HL-60 (cell line): ENCODE results near the gene CCDC106.

Source experiments
- DNase-seq, 2 experiments: peaks; one replicate each; pipeline ENCODE4 v3.0.0-alpha.2; 2010 to 2020; ENCODE audit warnings: low read depth in 1 of 2, low spot score in 1 of 2
- H3K27ac ChIP-seq: fragments of 250-450 bp; sonication (Bioruptor Pico); replicated peaks from 2 replicates; pipeline ENCODE4 v1.5.1; 2020; ENCODE audit warnings: mild to moderate bottlenecking, moderate library complexity
- H3K27me3 ChIP-seq: fragments of 250-450 bp; sonication (Bioruptor Pico); 2 replicates; pipeline ENCODE4 v1.5.1; 2021; ENCODE audit warnings: mild to moderate bottlenecking, moderate library complexity; ENCODE audit not compliant: insufficient read depth, poor library complexity, severe bottlenecking
- H3K4me3 ChIP-seq: replicated peaks from 2 replicates; pipeline ENCODE4 v1.5.1; 2011; ENCODE audit warnings: mild to moderate bottlenecking, control low read depth, low read length; ENCODE audit not compliant: insufficient read depth
- GABPA ChIP-seq: IDR thresholded peaks from 2 replicates; pipeline ENCODE4 v1.6.1; 2012; ENCODE audit warnings: low read depth
- POLR2AphosphoS5 ChIP-seq: IDR thresholded peaks from 2 replicates; pipeline ENCODE4 v1.6.1; 2012; ENCODE audit warnings: low read depth
- SPI1 ChIP-seq: IDR thresholded peaks from 2 replicates; pipeline ENCODE4 v1.6.1; 2012; ENCODE audit warnings: low read depth, mild to moderate bottlenecking, borderline replicate concordance
- long read RNA-seq: library from polyadenylated mRNA; unstranded; transcript quantifications from one replicate; pipeline ENCODE4 v2.0.0, GENCODE V29; 2020
- TF ChIP-seq, protein P1 (sequence below): IDR thresholded peaks from one replicate; pipeline ENCODE4 v1.5.1; 2011; ENCODE audit warnings: low read length, control low read depth, inconsistent platforms; ENCODE audit not compliant: insufficient read depth
- TF ChIP-seq, protein P2 (sequence below): IDR thresholded peaks from 2 replicates; pipeline ENCODE4 v1.6.1; 2012; ENCODE audit warnings: low read depth; ENCODE audit not compliant: insufficient replicate concordance

Gene CCDC106
- long read RNA-seq, transcript CCDC106-201 (6 exons, 1,546 nt): major isoform, 13 of 18 reads
- long read RNA-seq, partial matches to known transcripts: 0 of 18 reads
- long read RNA-seq, other reads (novel, unspliced or antisense): 0 of 18 reads

DNA sequence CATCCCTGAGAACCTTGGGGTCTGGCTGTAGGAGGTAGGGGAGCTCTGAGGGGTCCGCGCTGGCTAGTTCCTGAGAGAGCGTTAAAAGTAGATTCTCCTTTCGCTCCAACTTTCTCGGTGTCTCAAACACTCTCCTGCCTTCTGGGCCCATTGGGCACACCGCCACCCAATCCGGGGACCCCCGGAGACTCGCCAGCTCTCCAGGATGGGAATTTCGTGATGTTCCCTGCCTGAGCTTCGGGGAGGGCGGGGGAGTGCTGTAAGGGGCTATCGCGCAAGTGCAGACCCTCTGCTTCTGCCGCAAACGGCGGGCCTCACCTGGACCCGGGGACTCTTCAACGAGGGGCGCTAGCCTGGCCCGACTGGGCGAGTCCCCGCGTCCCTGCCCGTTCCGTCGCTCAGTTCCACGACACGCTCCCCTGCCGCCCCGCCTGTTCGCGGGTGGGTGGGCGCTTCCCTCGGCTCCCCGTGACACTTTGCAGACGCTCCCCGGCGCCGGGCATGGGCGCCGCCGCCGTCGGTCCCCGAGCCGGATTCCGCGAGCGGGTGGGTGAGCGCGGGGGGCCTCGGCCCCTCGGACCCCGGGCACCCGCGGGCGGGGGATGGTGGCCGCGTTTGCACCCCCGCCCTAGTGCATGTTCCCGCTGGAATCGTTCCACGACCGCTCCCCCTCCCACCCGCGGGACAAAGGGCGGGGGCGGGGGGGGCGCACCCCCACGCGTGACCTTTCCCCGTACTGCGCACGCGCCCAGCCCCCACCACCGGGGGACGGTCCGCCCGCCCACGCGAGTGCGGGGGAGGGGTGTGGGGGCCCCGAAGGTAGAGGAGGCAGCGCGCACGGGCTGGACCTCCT is at the start of gene CCDC106:
TSS of gene CCDC106 (plus strand) at position 481 of the 853 bp plus-strand sequence. CDS start 835 bp downstream, outside the sequence.
- Histone ChIP-seq H3K27me3 (no peaks in the 10 kb centered on the region), H3K4me3 (peak within 1 kb of the TSS; percentile 77), H3K27ac (peak within 1 kb of the TSS; percentile 83)
- no peak for TF ChIP-seq GABPA
- TF ChIP-seq SPI1: no peak
- TF ChIP-seq, protein P1, sequence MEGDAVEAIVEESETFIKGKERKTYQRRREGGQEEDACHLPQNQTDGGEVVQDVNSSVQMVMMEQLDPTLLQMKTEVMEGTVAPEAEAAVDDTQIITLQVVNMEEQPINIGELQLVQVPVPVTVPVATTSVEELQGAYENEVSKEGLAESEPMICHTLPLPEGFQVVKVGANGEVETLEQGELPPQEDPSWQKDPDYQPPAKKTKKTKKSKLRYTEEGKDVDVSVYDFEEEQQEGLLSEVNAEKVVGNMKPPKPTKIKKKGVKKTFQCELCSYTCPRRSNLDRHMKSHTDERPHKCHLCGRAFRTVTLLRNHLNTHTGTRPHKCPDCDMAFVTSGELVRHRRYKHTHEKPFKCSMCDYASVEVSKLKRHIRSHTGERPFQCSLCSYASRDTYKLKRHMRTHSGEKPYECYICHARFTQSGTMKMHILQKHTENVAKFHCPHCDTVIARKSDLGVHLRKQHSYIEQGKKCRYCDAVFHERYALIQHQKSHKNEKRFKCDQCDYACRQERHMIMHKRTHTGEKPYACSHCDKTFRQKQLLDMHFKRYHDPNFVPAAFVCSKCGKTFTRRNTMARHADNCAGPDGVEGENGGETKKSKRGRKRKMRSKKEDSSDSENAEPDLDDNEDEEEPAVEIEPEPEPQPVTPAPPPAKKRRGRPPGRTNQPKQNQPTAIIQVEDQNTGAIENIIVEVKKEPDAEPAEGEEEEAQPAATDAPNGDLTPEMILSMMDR: no peak
- TF ChIP-seq POLR2AphosphoS5: no peak
- TF ChIP-seq, protein P2, sequence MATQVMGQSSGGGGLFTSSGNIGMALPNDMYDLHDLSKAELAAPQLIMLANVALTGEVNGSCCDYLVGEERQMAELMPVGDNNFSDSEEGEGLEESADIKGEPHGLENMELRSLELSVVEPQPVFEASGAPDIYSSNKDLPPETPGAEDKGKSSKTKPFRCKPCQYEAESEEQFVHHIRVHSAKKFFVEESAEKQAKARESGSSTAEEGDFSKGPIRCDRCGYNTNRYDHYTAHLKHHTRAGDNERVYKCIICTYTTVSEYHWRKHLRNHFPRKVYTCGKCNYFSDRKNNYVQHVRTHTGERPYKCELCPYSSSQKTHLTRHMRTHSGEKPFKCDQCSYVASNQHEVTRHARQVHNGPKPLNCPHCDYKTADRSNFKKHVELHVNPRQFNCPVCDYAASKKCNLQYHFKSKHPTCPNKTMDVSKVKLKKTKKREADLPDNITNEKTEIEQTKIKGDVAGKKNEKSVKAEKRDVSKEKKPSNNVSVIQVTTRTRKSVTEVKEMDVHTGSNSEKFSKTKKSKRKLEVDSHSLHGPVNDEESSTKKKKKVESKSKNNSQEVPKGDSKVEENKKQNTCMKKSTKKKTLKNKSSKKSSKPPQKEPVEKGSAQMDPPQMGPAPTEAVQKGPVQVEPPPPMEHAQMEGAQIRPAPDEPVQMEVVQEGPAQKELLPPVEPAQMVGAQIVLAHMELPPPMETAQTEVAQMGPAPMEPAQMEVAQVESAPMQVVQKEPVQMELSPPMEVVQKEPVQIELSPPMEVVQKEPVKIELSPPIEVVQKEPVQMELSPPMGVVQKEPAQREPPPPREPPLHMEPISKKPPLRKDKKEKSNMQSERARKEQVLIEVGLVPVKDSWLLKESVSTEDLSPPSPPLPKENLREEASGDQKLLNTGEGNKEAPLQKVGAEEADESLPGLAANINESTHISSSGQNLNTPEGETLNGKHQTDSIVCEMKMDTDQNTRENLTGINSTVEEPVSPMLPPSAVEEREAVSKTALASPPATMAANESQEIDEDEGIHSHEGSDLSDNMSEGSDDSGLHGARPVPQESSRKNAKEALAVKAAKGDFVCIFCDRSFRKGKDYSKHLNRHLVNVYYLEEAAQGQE: no peak
- DNase-seq: peak; percentile 47 to 62

DNA sequence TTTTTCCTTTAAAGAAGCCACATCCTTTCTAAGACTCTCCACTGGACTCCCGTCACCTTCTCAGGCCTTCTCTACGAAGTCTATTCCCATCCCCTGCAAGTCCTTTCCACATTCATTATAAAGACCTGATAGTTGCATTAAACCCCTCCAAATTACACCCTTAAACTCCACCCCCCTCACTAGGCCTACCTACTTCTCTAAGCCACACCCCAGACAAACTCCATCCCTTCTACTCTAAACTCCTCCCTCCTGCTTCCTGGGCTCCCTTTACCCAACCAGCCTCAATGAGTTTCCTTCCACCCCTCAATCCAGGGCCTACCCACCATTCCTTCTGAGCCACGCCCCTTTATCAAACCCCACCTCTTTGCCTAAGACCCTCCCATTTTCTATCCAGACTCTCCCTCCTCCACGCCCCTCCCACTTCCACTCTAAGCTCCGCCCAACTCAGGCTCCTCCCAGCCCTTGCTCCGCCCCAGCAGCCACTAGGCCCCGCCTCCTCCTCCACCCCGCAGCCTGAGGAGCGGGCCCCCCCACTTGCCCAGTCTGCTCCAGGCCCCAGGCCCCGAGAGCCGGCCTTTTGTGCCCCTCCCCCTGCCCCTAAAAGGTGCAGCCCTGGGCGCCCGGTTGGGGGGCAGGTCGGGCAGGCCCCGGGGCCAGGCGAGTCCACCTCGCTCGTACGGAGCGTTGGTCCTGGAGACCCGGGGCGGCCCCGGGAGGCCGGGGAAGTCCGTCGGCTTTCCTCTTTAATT is 49.1 kb upstream of the CCDC106 start:
- peak; percentile 31; the same call in 1 of the 2 replicates for TF ChIP-seq SPI1
- TF ChIP-seq POLR2AphosphoS5: no peak
- no peaks in the 10 kb centered on the region for H3K27me3 ChIP-seq
- peak overlapping the region; percentile 65 for H3K4me3 ChIP-seq
- peak; percentile 89 to 93 for DNase-seq
- peak overlapping the region; percentile 97 for H3K27ac ChIP-seq

DNA sequence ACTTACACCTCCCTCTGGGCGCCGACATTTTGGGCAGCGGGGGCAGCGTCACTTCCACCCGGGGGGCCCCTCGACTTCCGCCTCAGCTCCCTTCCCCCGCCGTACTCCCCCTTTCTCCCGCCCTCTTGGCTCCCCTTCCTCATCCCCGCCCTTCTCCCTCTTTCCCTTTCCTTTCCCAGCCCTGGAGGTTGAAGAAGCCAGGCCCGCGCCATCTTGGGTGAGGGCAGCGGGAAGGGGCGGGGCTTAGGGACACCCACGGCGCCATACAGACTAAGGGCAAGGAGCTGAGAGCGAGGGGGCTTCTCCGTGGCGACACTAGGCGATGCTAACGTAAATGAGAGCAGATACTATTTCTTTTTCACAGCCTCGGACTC is 48.6 kb upstream of the CCDC106 start, which contains the start of gene FIZ1:
TSS of gene FIZ1 (minus strand) at position 50 of the 374 bp plus-strand sequence. CDS start 1,652 bp downstream, outside the sequence.
- TF ChIP-seq GABPA (peak; percentile 89), POLR2AphosphoS5 (no peak), SPI1 (peak; percentile 54; the same call in 1 of the 2 replicates)
- TF ChIP-seq, protein P1: no peak
- Histone ChIP-seq H3K27me3 (no peaks in the 10 kb centered on the region), H3K27ac (peak within 1 kb of the TSS; percentile 97), H3K4me3 (peak within 1 kb of the TSS; percentile 65)
- DNase-seq: peak; percentile 99

DNA sequence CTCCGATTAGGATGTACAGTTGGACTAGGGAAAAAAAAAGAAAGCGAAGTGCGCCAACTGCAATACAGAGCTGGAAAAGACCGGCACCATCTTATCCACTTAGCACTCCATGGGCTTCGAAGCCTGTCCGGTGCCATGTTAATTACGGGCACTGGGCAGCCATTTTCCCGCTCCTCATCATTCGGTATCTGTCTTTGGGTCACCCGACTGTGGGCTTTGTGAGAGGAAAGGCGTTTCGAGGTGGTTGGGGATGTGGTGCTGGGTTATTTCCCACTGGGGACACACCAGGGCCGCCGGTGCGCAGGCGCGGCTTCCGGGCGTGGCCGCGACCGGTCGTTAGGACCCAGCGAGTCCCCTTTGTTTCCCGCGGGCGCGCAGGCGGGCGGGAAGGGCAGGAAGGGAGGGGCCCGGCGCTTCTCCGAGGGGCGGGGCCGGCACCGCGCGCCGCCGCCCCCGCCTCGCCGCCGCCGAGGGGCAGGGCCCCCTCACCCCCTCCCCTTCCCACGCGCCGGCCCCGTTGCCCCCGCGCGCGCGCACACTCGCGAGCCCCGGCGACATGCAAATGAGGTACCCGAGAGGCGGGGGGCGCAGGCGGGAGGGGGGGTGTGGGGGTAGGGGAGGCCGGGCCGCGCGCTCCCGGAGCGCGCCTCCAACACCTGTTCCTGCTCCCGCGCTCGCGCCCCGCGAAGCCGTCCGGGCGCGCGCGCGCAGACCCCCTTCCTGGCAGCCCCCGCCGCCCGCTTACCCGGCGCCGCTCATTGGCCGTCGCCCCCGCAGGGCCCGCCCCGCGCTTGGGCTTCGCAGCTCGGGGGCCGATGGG is 48.0 kb upstream of the CCDC106 start, which contains the start of gene ZNF524:
TSS of gene ZNF524 (plus strand) at position 447 of the 820 bp plus-strand sequence. CDS start 1,825 bp downstream, outside the sequence.
- Histone ChIP-seq H3K27me3 (no peaks in the 10 kb centered on the region), H3K27ac (peak within 1 kb of the TSS; percentile 97), H3K4me3 (peak within 1 kb of the TSS; percentile 65)
- peak; percentile 75 to 89 for DNase-seq
- TF ChIP-seq SPI1 (no peak), POLR2AphosphoS5 (peak; percentile 59; the same call in 1 of the 2 replicates), GABPA (no peak)
- TF ChIP-seq, protein P1: no peak
- TF ChIP-seq, protein P2: peak; percentile 69
